DOHH2 (cell line): ENCODE measurements around the gene SSBP3.

Experiments
- H3F3A ChIP-seq: fragments of 200-600 bp; sonication (generic), shearing (Covaris generic); 2 replicates; pipeline ENCODE4 v1.6.0; 2016; ENCODE audit warnings: antibody characterized with exemption, mild to moderate bottlenecking; ENCODE audit not compliant: control insufficient read depth, insufficient read depth
- H3K27ac ChIP-seq: fragments of 200-600 bp; sonication (generic); 2 replicates; pipeline ENCODE4 v1.5.1; 2014; ENCODE audit warnings: low read depth, mild to moderate bottlenecking, low read length, moderate library complexity
- H3K27me3 ChIP-seq: fragments of 200-600 bp; sonication (generic); 2 replicates; pipeline ENCODE4 v1.6.1; 2014; ENCODE audit warnings: mild to moderate bottlenecking, low read length, mixed read lengths; ENCODE audit not compliant: control insufficient read depth
- H3K36me3 ChIP-seq: fragments of 200-600 bp; sonication (generic); 2 replicates; pipeline ENCODE4 v1.6.1; 2014; ENCODE audit warnings: mild to moderate bottlenecking, low read length, moderate library complexity, mixed read lengths; ENCODE audit not compliant: control insufficient read depth
- H3K4me1 ChIP-seq: fragments of 200-600 bp; sonication (generic); 2 replicates; pipeline ENCODE4 v1.6.1; 2014; ENCODE audit warnings: mild to moderate bottlenecking, low read length, mixed read lengths; ENCODE audit not compliant: control insufficient read depth
- H3K4me2 ChIP-seq: fragments of 200-600 bp; sonication (generic); 2 replicates; pipeline ENCODE4 v1.6.0; 2014; ENCODE audit warnings: mild to moderate bottlenecking, low read length, moderate library complexity
- H3K4me3 ChIP-seq: fragments of 200-600 bp; sonication (generic); 2 replicates; pipeline ENCODE4 v1.5.1; 2014; ENCODE audit warnings: mild to moderate bottlenecking, low read length, mixed read lengths
- H3K79me2 ChIP-seq: fragments of 200-600 bp; sonication (generic); 2 replicates; pipeline ENCODE4 v1.6.1; 2014; ENCODE audit warnings: mild to moderate bottlenecking, low read length, mixed read lengths; ENCODE audit not compliant: control insufficient read depth
- H3K9me2 ChIP-seq: fragments of 200-600 bp; sonication (generic); replicated peaks from 2 replicates; pipeline ENCODE4 v1.6.1; 2014; ENCODE audit warnings: mild to moderate bottlenecking, low read length, mixed read lengths; ENCODE audit not compliant: control insufficient read depth
- H3K9me3 ChIP-seq: fragments of 200-600 bp; sonication (generic); 2 replicates; pipeline ENCODE4 v1.6.1; 2014; ENCODE audit warnings: antibody characterized with exemption, low read length, mixed read lengths; ENCODE audit not compliant: control insufficient read depth, insufficient read depth
- H4K20me1 ChIP-seq: fragments of 200-600 bp; sonication (generic); 2 replicates; pipeline ENCODE4 v1.6.0; 2014; ENCODE audit warnings: low read depth, mild to moderate bottlenecking, antibody characterized with exemption, low read length, moderate library complexity; ENCODE audit not compliant: control insufficient read depth, insufficient read depth
- CTCF ChIP-seq: fragments of 200-600 bp; sonication (generic); IDR thresholded peaks from one replicate; pipeline ENCODE4 v1.5.1; 2014; ENCODE audit warnings: antibody characterized with exemption, mild to moderate bottlenecking, low read depth, low read length; ENCODE audit not compliant: poor library complexity, severe bottlenecking
- EZH2phosphoT487 ChIP-seq: fragments of 200-600 bp; sonication (generic); IDR thresholded peaks from 2 replicates; pipeline ENCODE4 v1.6.1; 2017; ENCODE audit warnings: borderline replicate concordance, mild to moderate bottlenecking, antibody characterized with exemption, low read length, moderate library complexity, mixed read lengths

Gene SSBP3

GRCh38 chr1:54221867-54222484 is 184.2 kb downstream of the SSBP3 start:
- TF ChIP-seq CTCF (no peak), EZH2phosphoT487 (no peak)
- H3K4me1 ChIP-seq, result no peaks in the 10 kb centered on the region
- H3F3A ChIP-seq, result no peaks in the 10 kb centered on the region
- no peaks in the 10 kb centered on the region for H3K27me3 ChIP-seq
- no peaks in the 10 kb centered on the region for H3K9me2 ChIP-seq
- no peak overlapping the region for H3K27ac ChIP-seq
- no peak overlapping the region for H3K4me2 ChIP-seq
- H3K36me3 ChIP-seq, result peaks cover 28% of the 10 kb centered on the region
- no peaks in the 10 kb centered on the region for H3K9me3 ChIP-seq
- H4K20me1 ChIP-seq, result no peaks in the 10 kb centered on the region
- no peak overlapping the region for H3K4me3 ChIP-seq
- H3K79me2 ChIP-seq, result no peaks in the 10 kb centered on the region

- no peaks in the 10 kb centered on the region for H4K20me1 ChIP-seq
- H3K4me1 ChIP-seq, result no peaks in the 10 kb centered on the region
- H3K4me3 ChIP-seq, result no peak overlapping the region
- no peaks in the 10 kb centered on the region for H3K9me2 ChIP-seq
- H3K27me3 ChIP-seq, result no peaks in the 10 kb centered on the region
- no peaks in the 10 kb centered on the region for H3K9me3 ChIP-seq
- no peak for TF ChIP-seq EZH2phosphoT487
- no peaks in the 10 kb centered on the region for H3K79me2 ChIP-seq
- H3K4me2 ChIP-seq, result no peak overlapping the region
- no peak overlapping the region for H3K27ac ChIP-seq
- no peaks in the 10 kb centered on the region for H3F3A ChIP-seq
- peaks cover 35% of the 10 kb centered on the region for H3K36me3 ChIP-seq
Observed at GRCh38 chr1:54221113-54221834, 184.9 kb downstream of the SSBP3 start.

GRCh38 chr1:54220004-54220811 is 186.0 kb downstream of the SSBP3 start:
- no peaks in the 10 kb centered on the region for H3K27me3 ChIP-seq
- H3F3A ChIP-seq, result no peaks in the 10 kb centered on the region
- no peaks in the 10 kb centered on the region for H3K79me2 ChIP-seq
- H3K9me3 ChIP-seq, result no peaks in the 10 kb centered on the region
- H3K4me3 ChIP-seq, result no peak overlapping the region
- TF ChIP-seq CTCF (no peak), EZH2phosphoT487 (no peak)
- H3K4me2 ChIP-seq, result no peak overlapping the region
- H3K27ac ChIP-seq, result no peak overlapping the region
- no peaks in the 10 kb centered on the region for H3K4me1 ChIP-seq
- no peaks in the 10 kb centered on the region for H3K9me2 ChIP-seq
- H3K36me3 ChIP-seq, result peaks cover 46% of the 10 kb centered on the region
- H4K20me1 ChIP-seq, result no peaks in the 10 kb centered on the region

- Histone ChIP-seq H3F3A (no peaks in the 10 kb centered on the region), H3K27me3 (no peaks in the 10 kb centered on the region), H3K27ac (no peak overlapping the region), H3K4me3 (no peak overlapping the region), H3K9me2 (no peaks in the 10 kb centered on the region), H3K4me2 (no peak overlapping the region), H3K79me2 (no peaks in the 10 kb centered on the region), H4K20me1 (no peaks in the 10 kb centered on the region), H3K9me3 (no peaks in the 10 kb centered on the region), H3K4me1 (no peaks in the 10 kb centered on the region), H3K36me3 (peaks cover 51% of the 10 kb centered on the region)
- TF ChIP-seq EZH2phosphoT487 (no peak), CTCF (no peak)
Observed at GRCh38 chr1:54219688-54220003, 186.5 kb downstream of the SSBP3 start.
